GM13976 (cell line): Measurements from ENCODE around the gene PNMT.

ENCODE experiments used
- DNase-seq: peaks from one replicate; pipeline ENCODE4 v3.0.0; 2012; ENCODE audit warnings: low spot score
- CTCF ChIP-seq: IDR thresholded peaks from 2 replicates; pipeline ENCODE4 v1.5.1; 2012; ENCODE audit warnings: borderline replicate concordance, mild to moderate bottlenecking; ENCODE audit not compliant: insufficient read depth; ENCODE audit errors: extremely low read depth, missing control alignments, control extremely low read depth
- in situ Hi-C: fragments of 300-500 bp; cut with MboI; formaldehyde crosslinking; loops from one replicate; pipeline ENCODE4 v1.12.0; 2022; ENCODE audit warnings: low sequenced_read_pairs, mixed read lengths, inconsistent platforms; ENCODE audit not compliant: unreplicated experiment

The PNMT gene

GRCh38 chr17:39663688-39664580 is 4.3 kb upstream of the PNMT start:
- TF ChIP-seq CTCF: no peak
- in situ Hi-C loops: no loop called here
- DNase-seq: no peak

GRCh38 chr17:39664581-39665561 is 3.4 kb upstream of the PNMT start, which contains the start of gene TCAP:
TSS of gene TCAP (plus strand) at chr17:39665349. CDS start at chr17:39665360, 11 bp downstream.
- no peak for TF ChIP-seq CTCF
- in situ Hi-C loops: no loop called here
- no peak for DNase-seq

- in situ Hi-C loops: no loop called here
- no peak for TF ChIP-seq CTCF
- no peak for DNase-seq
These were observed 2.5 kb upstream of the PNMT start for GRCh38 chr17:39665642-39666224.

- DNase-seq: no peak
- TF ChIP-seq CTCF: no peak
- in situ Hi-C loops: no loop called here
These were observed 2.0 kb upstream of the PNMT start for GRCh38 chr17:39666231-39666600.

GRCh38 chr17:39666601-39667261 is 1.5 kb upstream of the PNMT start:
- DNase-seq: no peak
- in situ Hi-C loops: no loop called here
- no peak for TF ChIP-seq CTCF
